Muscle of arm (tissue), 12 donors: Measurements from ENCODE around the gene SLC4A3. TPM values are rescaled to one million over a fixed set of nuclear protein-coding genes. Genes with fewer than 3 reads are reported as not detected.

Source experiments
- DNase-seq: peaks from one replicate; pipeline ENCODE4 v3.0.0-alpha.2; 2013
- polyA plus RNA-seq, 12 donors: library from polyadenylated mRNA; unstranded; fragments of 120-200 nt; gene quantifications; one replicate each; pipeline ENCODE4 v1.2.1, GENCODE V29; 2013; ENCODE audit not compliant: insufficient read length in 12 of 12

SLC4A3 gene
- polyA plus RNA-seq, 12 donors, result 4.2 to 15.2 (median 7.8) TPM; not detected in 1

DNA sequence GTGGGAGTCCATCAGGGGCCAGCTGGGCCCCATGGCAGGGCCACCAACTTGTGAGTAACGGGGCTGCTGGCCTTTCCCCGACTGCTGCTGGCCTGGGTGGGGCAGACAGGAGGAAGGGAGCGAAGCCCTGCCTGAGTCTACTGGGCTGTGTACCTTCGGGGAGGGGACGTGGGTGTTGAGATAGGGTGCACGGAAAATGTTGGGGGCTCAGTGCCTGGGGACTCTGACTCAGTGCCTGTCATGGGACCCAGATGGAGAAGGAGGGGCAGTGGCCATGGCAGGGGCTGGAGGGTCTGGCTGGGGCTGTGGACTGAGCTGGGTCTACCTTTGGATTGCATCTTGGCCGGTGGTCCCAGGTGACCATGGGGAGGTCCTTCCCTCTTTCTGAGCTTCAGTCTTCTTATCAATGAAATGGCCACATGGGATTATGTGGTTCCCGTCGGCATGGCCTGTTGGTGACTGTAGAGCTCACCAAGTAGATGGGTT is 4.0 kb downstream of the SLC4A3 start:
- no peak for DNase-seq

- no peak for DNase-seq
These were observed 4.7 kb downstream of the SLC4A3 start for GRCh38 chr2:219631904-219632759.

DNA sequence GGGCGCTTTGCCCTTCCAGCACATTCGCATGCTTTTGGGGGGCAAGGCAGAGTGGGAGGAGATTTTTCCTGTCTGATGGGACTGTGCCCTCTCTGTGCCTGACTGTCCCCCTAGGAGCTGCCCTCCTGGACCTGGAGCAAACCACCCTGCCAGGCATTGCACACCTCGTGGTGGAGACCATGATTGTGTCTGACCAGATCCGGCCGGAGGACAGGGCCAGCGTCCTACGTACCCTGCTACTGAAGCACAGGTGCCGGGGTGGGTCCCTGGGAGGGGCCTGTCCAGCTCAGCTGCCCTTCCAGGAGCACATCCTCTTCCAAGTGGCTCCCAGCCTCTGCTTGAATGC is 5.3 kb downstream of the SLC4A3 start:
- DNase-seq, result no peak

DNA sequence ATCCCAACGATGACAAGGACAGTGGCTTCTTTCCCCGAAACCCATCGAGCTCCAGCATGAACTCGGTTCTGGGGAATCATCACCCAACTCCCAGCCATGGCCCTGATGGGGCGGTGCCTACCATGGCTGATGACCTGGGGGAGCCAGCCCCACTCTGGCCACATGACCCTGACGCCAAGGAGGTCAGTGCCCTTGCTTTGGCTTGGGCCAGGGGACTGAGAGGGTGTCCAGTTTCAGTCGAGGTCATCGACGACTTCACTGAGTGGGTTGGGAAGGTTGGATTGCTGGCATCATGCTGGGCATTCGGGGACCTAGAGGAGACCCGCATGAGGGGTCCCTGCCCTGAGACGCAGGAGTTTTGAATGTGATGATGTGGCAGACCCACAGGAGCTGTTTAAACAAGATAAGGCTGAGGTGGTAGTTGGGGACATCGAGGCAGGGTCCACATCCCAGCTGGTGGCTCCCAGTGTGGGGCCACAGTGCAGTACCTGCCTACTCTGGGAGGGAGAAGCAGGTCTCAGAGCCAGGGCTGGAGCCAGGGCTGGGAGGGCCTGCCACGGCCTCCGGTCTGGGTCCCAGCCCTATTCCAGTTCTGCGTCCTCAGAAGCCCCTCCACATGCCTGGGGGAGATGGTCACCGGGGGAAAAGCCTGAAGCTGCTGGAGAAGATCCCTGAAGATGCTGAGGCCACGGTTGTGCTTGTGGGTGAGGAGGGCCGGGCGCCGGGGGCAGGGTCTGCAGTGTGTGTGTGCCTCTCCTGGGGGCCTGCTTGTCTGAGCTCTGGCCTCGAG is 6.0 kb downstream of the SLC4A3 start:
- no peak for DNase-seq

DNA sequence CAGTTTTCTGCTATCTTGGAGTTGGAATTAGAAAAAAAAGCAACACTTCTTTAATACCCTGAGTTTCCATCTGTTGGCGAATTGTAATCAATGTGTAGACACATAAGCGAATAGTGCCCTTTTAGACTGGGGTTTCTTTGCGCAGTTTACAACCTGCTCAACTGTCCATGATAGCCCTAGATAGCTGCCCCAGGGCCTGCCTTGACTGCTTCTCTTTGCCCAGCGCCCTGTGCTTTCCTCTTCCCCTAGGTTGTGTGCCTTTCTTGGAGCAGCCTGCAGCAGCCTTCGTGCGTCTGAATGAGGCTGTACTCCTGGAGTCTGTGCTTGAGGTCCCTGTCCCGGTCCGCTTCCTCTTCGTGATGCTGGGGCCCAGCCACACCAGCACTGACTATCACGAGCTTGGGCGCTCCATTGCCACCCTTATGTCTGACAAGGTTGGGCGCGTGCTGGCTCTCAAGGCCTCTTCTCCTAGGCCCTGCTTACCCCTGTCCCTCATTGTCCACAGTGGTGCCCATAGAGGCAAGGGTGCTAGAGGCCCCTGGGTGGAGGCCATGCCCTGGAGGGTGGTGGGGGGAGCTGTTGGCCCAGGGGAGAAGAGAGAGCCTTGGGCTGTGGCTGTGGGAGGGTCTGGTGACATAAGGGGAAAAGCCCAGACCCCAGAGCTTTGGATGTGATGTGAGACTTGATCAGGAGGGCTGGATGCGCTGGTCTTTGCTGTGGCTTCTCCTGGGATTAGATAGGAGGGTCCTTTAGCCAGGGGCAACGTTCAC is 6.9 kb downstream of the SLC4A3 start:
- no peak for DNase-seq

GRCh38 chr2:219634951-219635751 is 7.7 kb downstream of the SLC4A3 start:
- DNase-seq, result no peak

DNA sequence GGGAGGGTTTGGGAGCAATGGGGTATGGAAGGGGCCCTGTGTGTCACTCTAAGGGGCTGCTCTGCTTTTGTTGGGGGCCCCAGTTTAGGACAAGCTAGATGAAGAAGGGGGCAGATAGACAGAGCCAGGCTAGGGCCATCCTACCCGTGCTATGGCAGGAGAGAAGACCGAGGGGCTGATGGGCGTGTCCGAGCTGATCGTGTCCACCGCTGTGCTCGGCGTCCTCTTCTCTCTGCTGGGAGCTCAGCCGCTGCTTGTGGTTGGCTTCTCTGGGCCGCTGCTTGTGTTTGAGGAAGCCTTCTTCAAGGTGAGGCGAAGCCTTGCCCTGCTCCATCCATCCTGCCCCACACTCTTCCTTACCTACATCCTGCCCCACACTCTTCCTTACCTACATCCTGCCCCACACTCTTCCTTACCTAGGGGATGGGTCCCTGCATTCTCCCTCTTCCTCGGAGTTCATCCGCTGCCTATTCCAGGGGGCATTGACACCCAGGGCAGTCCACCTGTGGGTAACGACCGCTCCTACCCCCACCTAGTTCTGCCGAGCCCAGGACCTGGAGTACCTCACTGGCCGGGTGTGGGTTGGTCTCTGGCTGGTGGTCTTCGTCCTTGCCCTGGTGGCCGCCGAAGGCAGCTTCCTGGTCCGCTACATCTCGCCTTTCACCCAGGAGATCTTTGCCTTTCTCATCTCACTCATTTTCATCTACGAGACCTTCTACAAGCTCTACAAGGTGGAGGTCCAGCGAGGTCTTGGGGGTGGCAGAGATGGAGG is 8.9 kb downstream of the SLC4A3 start:
- DNase-seq, result no peak

GRCh38 chr2:219636941-219637841 is 9.8 kb downstream of the SLC4A3 start:
- no peak for DNase-seq

DNA sequence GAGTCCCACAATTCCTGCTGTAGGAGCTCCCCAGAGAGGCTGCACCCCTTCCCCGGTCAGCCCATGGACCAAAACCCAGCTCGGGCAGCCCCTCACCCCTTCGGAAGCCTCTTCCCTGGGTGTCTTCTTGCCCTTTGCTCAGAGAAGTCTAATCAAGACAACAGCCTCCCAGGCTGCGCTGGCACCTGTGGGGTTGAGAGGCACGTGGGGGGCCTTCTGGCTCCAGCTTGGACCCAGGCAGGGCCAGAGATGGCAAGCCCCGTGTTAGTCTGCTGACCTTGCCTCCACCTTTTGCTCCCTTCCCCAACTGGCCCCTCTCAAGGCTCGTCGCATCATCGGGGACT is 10.4 kb downstream of the SLC4A3 start:
- no peak for DNase-seq

- DNase-seq, result no peak
These were observed 11.0 kb downstream of the SLC4A3 start for GRCh38 chr2:219638217-219638947.

DNA sequence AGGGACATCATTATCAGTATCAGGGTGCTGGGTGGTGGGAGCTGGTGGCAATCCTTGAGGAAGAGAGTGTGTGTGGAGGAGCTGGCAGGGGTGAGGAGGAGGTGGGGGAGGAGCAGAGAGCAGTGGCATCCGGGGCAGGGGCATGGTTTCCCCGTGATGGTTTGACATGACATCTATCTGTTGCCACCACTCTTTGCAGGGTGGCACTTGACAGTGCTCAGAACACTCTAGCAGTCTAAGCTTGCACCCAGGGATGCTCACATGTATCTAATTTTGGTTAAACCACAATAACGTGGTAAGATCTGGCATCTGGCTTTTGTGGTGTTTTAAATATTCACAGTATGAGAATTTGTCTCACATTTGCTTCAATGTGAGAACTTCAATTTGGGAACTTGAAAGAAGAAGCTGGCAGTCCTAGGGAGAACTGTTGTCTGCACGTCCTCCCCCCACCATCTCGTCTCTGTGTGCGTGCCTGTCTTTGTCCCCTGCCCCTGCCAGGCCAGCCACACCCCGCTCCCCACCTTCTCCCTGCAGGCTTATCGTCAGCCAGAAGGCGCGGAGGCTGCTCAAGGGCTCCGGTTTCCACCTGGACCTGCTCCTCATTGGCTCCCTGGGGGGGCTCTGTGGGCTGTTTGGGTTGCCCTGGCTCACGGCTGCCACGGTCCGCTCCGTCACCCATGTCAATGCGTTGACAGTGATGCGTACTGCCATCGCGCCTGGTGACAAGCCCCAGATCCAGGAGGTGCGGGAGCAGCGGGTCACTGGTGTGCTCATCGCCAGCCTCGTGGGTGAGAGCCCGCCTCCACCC is 11.7 kb downstream of the SLC4A3 start:
- no peak for DNase-seq

- DNase-seq, result no peak
These were observed 14.1 kb downstream of the SLC4A3 start for GRCh38 chr2:219641390-219642068.

DNA sequence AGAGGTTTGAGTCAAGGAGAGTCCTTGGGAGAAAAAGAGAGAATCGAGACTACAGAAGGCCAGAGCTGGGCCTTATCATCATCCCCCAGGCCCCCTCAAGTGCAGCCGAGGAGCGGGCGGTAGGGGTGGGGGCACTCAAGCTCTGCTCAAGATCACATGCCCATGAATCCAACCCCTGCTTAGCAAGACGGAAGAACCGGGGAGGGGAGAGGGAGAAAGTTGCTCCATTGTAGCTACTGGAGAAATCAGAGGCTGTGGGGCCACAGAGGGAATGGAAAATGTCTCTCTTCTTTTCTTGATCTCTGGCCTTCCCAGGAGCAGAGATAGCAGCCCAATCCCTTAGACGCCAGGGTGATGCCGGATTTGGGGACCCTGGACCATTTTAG is 14.6 kb downstream of the SLC4A3 start:
- DNase-seq, result no peak

DNA sequence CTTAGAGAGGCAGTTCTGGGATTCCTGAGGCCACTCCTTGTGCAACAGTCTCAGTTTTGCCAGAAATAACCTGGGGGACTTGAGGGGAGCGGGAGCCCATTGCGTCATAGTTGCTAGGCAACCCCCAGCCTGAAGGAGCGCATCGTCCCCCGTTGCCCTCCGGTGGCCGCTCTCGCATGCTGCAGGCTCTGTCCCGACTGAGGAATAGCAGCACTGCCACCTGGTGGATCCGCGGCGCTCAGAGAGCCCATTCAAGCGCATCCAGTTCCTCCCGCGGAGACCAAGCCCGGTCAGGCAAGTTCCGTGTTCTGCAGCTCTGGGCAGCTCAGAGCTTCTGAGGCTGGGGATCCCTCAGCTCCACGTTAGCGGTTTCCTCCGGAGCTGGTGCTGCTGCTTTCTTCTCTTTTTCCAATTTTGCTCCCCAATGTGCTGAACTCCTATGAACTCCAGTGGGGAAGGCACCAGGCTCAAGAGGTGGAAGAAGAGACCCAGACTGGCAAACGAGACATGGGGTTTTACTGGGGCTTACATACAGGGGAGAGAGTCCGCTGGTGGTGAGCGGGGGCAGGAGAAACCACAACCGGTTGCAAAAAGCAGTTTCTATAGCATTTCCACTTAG is 15.1 kb downstream of the SLC4A3 start:
- DNase-seq, result peak; percentile 94

GRCh38 chr2:219643084-219643473 is 15.6 kb downstream of the SLC4A3 start:
- no peak for DNase-seq

DNA sequence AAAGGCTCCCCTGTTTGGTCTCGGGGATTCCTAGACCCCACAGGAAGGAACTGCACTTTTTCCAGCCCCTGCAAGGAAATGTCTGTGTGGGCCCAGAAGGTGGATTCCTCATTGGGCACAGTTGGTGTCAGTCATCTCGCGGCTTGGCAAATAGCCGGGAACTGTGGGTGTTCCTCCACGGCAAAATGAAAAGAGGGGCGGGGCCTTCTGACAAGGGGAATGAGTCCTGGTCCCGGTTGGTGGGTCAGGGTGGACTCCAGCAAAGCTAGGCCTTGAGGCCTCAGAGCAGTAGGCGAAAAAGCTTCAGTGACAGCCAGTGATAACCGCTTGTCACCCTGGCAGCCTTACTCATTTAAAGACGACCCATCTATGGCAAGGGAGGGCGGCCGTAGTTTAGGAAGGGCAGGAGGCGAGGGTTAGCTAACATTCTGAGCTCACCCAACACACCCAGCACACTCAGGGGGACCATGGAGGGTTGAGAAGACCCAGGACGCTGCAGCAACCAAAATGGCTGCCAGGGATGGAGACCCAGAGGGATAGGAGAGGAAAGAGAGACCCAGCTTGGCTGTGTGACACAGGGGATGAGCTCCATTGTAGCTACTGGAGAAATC is 16.5 kb downstream of the SLC4A3 start:
- no peak for DNase-seq
